GM21825 (cell line): ENCODE results near the gene GLT8D1.

ENCODE experiments used
- ATAC-seq: cut with Tn5 transposase; IDR thresholded peaks from one replicate; pipeline ENCODE4 v1.9.1; 2021; ENCODE audit warnings: mild to moderate bottlenecking, moderate library complexity; ENCODE audit not compliant: unreplicated experiment

GLT8D1 gene

DNA sequence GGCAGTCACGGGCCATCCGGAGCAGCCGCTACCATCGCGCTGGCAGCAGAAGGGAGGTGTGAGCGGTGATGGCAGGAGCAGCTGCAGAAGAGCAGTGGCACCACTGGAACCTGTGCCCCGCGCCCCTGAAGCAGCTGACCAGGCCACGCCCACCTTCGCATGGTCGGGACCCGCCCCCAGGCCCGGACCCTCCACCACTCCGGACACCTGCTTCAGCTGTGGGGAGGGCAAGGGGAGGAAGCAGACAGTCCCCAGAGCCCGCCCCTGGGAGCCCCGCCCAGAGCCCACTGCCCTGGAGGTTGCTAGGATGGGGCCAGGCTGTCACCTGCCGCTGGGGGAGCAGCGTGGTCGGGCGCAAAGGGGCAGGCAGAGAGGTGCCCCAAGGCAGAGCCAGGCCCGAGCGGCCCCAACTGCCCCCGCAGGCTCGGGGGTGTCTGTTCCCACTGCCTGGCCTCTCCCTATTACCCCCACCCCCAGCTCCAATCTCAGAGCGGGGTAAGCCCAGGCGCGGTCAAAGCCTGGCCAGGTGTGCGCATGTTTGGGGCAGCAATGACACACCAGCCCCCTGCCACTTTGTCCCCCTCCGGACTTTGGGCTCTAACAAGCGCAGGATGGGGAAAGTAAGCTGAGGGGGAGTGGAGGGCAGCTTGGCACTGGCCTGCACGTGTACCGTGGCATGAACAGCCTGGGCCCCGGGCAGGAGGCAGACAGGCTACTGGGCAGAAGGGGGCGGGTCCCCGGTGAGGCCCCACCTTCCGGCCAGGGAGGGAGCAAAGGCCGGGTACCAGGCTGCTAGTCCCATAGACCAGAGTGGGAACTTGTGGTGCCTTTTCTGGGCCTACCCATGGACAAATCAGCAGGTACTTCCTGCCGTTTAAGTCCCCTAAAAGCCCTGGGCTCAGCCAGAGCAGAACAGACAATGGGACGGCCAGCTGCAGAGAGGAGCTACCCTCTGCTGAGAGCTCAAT is 9.0 kb upstream of the GLT8D1 start:
- ATAC-seq = no peak

DNA sequence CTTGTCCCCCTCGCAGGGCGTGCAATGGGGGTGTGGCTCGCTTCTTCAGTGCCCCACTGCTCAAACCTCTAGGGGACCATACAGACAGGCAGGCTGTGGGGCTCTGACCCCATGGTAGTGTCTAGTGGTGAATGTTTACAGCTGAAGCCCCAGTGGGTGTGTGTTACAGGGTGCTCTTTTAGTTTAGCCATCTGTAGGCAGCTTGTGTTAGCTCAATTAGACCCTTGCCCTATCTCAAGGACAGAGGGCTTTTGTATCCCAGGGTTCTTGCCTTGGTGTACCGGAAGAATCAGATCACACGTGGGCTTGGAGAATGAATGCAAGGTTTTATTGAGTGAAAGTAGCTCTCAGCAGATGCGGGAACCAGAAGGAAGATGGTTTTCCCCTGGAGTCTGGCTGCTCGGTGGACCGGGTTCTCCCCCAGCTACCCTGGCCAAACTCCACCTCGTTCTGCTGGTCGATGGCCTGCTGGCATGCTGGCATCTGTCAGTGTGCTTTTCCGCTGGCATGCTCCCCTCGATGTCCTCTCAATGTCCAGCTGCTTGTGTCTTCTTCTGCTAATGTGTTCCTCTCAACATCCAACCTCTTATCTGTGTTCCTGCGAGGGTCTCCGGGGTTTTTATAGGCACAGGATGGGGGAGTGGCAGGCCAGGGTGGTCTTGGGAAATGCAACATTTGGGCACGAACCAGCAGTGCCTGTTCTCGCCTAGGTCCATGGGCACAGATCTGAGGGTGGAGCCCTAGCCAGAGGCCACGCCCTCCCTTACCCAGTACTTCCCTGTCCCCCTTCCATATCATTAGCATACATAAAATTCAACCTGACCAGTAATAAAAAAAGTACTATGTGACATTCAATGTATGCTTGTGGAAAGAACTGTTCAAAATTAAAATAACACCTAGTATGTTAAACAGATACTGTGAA is 7.0 kb upstream of the GLT8D1 start:
- no peak for ATAC-seq

DNA sequence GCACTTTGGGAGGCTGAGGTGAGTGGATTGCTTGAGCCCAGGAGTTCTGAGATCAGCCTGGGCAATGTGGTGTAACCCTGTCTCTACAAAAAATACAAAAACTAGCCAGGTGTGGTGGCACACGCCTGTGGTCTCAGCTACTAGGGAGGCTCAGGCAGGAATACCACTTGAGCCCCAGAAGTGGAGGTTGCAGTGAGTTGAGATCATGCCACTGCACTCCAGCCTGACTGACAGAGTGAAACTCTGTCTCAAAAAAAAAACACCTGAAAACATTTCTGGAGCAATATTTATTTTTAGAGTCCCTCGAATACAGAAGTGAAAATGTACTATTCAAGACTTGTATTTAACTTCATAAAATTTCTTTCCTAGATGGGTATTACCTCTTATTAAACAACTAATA is 4.9 kb upstream of the GLT8D1 start:
- ATAC-seq = no peak

DNA sequence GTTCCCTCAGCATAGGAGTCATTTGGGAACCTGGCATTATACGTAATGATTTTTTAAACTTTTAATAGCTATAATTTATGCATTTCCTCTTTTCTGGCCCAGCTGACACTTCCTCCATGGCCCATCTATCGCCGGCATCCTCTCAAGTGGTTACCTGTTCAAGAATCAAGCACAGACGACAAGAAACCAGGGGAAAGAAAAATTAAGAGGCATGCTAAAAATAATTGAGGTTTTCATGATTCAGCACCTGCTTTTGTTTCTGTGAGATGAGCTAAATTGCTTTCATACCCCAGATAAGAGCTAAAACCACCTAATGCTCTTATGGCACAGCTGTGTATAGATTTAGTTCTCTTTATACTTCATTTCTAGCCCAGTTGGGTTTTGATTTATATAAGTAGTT is 2.0 kb upstream of the GLT8D1 start:
- ATAC-seq = no peak

DNA sequence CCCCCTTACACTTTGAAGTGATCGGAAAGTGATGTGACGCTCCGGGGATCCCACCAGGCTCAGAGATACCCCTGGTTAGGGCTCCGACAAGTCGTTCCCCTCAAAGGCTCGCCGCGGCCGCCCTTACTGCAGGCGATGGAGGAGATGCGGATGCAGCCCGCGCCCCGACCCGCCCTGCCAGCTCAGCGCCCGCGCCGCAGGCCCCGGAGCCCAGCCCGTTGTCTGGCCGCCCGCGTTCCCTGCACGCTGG is 228 bp downstream of the GLT8D1 start:
- no peak for ATAC-seq

DNA sequence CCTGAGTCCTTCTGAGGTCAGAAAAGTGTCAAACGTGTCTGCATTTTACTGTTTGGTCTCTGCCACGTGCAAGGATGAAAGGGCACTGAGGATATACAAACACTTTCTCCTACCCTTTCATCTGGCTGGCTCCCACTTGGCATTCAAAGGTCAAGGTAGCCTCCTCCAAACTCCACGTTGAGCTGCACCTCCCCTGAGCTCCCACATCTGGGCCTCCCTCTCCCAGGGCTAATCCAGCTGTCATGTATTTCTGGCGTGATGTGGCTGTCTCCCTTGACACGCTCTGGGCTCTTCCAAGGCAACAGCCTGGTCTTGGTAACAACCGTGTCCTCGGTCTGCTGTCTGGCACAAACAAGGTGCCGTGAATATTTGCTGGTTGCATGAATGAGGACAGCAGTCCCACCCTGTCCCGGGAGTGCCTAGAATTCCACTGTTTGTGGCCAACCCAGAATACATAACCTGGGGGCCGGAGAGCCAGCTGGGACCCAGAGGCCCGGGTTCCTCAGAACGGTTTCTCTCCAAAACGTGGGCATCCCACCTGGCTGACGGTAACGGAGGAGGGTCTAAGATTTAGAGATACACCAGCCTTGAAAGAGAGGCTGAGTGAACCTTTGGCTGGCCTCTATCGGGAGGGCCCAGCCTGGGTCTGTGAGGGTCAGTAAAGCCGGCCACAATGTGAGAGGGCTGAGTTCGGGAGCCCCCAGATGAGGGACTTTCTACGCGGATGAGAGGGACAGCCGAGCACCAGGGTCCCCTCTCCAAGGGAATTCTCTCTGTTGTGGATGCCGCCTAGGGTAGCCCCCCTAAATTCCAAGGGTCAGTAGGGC is 767 bp downstream of the GLT8D1 start:
- ATAC-seq = peak; percentile 5

DNA sequence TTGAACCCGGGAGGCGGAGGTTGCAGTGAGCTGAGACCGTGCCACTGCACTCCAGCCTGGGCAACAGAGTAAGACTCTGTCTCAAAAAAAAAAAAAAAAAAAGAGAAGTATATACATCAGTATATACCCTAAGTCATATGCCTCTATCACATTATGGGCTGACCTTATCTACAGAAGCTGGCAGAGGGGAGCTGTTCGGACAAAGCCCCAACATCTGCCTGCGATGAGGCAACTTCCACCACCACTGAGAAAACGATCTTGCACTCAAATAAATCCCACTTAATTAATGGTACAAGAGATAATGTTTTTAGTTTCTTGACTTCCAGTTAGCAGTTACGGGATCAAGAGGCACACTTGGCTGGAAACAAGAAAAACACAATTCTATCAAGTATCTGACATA is 2.2 kb downstream of the GLT8D1 start:
- ATAC-seq = no peak

DNA sequence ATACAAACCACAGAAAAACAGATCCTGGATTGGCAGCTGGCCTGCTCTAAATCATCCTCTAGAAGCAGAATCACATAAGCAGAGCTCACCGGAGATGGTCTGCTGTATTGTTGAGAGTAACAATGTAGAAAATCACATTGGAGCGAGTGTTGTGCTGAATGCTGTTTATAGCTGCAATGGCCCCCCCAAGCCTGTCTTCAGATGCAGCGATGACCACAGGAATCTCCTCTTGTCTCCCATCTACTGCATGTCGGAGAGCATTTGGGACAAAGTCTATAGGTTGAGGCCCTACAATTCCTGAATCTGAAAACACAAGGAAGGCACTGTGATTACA is 8.0 kb downstream of the GLT8D1 start:
- no peak for ATAC-seq

DNA sequence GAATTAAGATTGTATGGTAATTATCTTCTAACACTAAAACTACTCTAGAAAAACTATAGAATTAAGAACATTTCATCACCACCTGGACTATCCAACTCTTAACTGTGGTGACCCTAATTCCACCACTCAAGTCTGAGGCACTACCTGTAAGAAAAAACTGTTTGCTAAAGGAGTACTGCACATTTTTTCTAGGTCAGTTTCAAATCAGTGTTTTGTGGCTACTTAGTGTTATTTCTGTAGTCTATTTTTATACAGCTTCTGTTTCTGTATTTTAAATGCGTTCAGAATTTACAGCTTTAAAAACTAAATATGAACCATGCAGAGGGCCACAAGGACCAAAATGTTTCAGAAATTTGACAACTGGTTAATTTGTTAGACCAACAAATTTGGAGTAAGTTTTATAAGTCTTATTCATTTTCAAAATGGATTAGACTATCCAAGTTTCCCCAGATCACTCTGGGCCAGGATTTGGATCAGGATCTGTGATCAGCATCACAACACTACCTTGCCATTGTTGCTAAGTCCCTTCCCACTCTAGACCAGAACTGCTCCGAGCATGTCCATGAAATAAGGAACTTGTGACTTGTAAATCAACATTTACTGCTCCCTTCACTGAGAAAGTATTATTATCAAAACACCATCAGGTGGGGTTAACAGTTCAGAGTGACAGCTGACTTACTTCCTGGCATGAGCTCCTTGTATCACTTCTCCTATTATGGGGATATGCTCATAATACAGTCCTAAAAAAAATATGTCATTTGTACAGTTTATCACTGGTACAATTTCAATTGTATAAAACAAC is 8.6 kb downstream of the GLT8D1 start:
- no peak for ATAC-seq

DNA sequence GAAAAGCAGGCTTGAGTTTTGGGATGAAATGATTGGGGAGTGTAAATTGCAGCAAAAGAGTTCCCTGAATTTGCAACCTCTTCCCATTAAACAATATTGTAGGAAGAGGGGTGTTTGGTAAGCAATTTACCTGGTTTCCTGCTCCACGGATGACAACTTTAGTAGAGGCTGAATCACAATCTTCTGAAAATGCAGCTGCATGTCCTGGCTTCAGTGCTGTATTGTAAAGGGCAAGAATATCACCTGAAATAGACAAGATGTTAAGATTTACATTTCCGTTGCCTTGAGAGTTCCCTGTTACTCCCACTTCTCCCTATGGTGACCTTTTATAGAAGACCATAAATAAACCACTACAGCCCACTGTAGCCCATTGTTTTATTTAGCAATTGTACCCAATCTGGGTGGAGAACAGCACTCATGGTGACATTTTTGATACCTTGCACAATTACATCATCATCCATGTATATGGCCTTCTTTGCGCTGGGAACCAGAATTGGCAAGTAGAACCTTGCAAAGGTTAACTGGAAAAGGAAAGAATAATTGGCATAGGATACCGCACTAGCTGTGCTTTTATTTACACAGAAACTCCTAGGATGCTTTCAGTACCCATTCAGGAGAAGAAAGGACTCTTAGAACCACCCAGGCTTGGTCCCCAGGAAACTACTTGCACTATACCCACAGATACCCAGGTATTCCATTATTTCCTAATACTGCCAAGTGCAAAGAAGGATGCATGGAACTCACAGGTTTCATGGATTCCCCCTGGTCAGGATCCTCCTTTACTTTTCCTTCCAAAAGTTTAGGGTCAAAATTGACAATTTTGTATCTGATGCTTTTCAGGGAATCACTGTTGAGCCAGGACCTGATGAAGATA is 9.6 kb downstream of the GLT8D1 start:
- ATAC-seq = no peak

DNA sequence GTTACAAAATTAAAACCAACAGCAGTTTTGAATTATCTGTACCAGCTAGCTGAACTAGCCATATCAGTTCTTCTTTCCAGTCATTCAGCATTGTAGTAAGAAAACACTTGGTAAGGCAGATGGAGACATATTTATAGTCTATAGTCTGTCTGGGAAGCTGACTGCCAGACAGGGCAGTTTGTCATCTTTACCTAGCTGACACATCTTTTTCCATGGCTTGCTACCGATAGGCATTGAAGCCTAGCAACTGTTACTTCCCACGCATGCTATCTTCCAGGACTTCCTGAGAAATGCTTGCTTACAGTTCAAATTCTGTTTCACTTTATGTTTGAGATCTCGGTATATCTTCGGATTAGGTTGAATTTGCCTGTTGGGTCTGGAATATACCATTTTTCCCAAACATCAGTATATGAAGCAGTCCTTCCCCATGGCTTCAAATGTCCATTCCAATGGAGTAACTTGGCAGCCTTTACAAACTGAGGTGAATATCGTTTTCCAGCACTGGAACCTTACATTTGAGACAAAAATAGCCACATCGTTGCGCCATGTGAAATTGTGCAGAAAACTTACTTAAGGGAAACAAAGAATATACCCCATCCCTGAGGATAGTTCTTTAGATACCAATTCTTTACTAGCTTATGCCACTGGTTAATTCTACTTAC is 10.9 kb downstream of the GLT8D1 start:
- ATAC-seq = no peak

DNA sequence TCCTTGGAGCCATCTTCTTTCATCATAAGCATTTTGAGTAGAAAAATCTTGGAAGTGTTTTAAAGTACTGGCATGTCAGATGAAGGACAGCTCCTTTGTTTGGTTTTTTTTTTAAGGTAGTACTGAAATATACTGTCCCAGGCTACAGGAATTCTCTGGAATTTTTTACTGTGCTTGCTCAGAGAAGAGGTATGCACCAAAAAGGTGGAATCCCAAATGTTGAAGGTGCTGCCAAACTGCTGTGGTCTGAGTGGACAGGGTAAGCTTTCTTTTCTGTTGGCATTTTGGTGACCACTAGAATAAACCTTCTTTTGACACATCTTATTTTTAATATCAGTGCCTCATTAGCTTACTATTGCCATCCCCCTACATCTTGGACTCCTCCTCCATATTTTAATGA is 12.5 kb downstream of the GLT8D1 start:
- ATAC-seq = no peak

DNA sequence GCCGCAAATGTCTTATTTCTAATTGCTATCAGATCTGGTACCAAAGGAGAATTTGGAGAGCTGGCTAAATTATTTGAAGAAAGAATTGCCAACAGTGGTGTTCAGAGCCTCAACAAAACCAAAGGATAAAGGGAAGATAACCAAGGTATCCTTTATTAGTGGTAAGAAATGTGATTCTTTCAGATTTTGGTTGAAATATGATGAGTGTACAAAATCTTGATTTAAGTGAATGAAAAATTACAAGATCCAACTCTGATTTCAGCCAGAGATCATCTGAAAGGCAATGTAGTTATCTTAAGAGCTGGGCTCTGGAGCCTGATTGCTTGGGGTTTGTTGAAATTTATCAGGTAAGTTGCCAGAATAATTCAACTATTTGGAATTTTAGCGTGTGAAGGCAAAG is 15.0 kb downstream of the GLT8D1 start:
- ATAC-seq = no peak

DNA sequence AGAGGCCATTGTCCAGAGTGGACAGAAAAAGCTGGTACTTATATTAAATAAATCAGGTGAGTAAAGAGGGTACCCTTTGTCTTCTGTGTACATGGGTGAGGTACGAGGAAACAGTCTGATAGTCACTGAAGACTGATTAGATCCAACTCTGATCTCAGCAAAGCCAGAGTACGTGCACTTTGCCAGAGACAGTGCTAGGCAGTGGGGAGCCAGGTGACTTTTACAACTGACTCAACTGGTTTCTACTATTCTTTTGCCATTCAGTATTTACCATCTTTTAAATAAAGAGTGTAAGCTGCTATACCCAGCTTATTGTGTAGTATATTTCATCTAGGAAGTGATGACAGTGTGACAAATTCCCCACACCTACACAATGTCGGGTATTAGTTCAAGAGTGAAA is 16.4 kb downstream of the GLT8D1 start:
- no peak for ATAC-seq

DNA sequence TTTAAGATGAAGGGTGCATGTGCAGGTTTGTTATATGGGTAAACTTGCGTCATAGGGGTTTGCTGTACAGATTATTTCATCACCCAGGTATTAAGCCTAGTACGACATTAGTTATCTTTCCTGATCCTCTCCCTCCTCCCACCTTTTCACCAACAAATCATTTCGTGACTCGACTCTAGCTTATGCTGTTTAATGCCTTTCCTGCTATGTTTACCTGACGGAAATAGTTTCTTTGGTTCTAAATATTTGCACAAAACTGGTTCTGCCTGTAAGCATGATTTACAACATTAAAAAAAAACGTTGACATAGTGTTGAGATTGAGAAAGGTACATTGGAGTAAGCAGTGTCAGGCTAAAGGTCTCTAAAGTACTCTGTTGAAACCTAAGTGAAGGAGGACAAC is 17.3 kb downstream of the GLT8D1 start:
- ATAC-seq = no peak

DNA sequence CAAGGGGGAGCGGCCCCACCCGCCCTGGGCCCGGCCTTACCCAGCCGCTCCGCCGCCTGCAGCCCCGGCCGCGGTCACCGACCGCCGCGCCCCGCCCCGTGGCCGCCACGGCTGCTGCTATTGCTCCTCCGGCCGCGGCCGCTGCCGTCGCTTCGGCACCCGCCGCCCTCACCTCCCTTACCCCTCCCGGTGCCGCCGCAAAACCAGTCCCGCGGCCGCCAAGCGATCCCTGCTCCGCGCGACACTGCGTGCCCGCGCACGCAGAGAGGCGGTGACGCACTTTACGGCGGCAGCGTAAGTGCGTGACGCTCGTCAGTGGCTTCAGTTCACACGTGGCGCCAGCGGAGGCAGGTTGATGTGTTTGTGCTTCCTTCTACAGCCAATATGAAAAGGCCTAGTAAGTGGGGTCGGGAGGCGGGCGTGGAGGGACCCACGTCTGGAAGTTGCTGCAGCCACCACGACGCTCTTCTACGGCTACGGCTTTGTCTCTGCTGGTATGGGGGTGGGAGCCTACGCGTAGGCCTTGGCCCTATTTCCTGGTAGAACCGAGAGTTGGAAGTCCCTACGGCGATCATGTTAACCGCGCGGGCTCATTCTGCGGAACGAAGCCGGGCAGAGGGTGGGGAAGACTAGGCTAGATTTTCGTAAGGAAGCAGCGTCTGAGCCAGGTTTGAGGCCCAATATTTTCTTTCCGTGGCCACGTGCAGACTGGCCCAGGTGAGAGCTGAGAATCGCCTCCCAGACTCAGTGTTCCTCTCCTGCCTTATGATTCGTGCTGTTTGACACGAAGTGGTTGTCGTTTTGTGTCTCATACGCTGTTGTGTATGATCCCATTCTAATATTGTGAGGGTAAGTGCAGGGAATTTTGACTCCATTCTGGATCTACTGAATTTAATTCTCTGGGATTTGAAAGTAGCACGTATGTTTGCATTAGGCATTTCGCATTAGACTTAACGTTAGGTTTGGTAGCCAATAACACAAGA is 19.6 kb downstream of the GLT8D1 start, which contains the start of the genes GNL3 and PBRM1:
Gene GNL3, plus strand, starts transcription at position 324 of the 983 bp plus-strand sequence. Its CDS starts 61 bp downstream, at position 385.
Gene PBRM1, minus strand, starts transcription at position 205 of the 983 bp plus-strand sequence.
- peak; percentile 73 for ATAC-seq

DNA sequence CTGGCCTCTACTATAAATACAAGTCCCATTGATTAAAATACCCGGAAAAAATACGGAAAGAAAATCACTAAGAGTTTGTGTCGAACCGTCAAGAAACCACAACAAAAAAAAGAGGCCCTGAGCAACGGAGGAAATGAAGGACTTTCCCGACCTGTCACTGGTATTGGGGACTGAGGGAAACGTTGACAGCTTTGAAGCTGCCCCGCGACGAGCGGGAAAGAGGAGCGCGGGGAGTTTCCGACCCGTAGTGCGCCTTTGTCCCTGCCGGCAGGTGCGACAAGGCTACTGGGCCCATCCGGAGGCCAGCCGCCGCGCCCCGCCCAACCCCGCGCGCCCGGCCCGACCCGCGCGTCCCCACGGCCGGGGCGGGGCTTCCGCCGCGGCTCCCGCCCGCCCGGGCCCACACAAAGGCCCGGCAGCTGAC is 20.3 kb downstream of the GLT8D1 start:
- peak; percentile 77 for ATAC-seq

DNA sequence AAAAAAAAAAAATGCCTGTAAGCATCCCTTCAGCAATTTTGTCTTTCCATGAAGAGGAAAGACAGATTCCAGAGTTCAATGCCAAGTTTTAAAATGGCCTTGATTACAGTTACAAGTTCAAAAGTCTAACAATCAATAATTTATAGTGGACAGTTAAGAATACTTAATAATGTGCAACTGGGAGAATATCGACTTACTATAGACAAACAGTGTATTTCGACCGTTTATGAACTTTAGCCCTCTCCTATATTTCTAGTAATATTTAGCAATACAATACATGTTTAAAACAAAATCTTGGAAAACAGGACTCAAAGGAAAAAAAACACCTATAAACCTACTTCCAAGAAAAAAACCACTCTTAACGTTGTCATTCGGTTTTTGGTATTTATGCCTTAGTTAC is 21.4 kb downstream of the GLT8D1 start:
- no peak for ATAC-seq
